B cell (primary cell): Measurements from ENCODE around the gene BNIP5. TPM values are rescaled to one million over a fixed set of nuclear protein-coding genes. Genes with fewer than 3 reads are reported as not detected.

ENCODE experiments used
- ATAC-seq: fragments of 200-7000 bp; cut with Tn5 transposase; one replicate; pipeline ENCODE4 v1.10.0; 2021; ENCODE audit warnings: low read depth, mild to moderate bottlenecking, moderate number of reproducible peaks, moderate library complexity
- CTCF ChIA-PET: fragments of 350-600 bp; sonication (Branson Sonifier 250); formaldehyde crosslinking; loops from one replicate; lab custom pipeline; 2021; ENCODE audit warnings: antibody characterized with exemption, inconsistent platforms; lab: Charles Lee
- POLR2A ChIA-PET: fragments of 350-600 bp; sonication (Branson Sonifier 250); formaldehyde crosslinking; loops from one replicate; lab custom pipeline; 2021; ENCODE audit warnings: antibody characterized with exemption; lab: Charles Lee
- DNase-seq: peaks from one replicate; pipeline ENCODE4 v3.0.0; 2013
- H2AFZ ChIP-seq: 2 replicates; pipeline ENCODE4 v1.6.1; 2012; ENCODE audit warnings: mild to moderate bottlenecking, low read depth, low read length; ENCODE audit not compliant: insufficient read depth, poor library complexity, severe bottlenecking
- H3K27ac ChIP-seq, 2 donors: 1 replicate in 1 of 2; 2 replicates in 1 of 2; pipeline ENCODE4 v1.5.1; 2012 to 2013; ENCODE audit warnings: low read length in 2 of 2, mild to moderate bottlenecking in 2 of 2, moderate library complexity in 1 of 2
- H3K27me3 ChIP-seq, 4 experiments: fragments of 200-600 bp in 1 of 4; sonication (generic) in 1 of 4; replicated peaks in 1 of 4; 1 replicate in 2 of 4; 2 replicates in 2 of 4; pipeline versions ENCODE4 v1.6.1 to v1.7.0; 2013 to 2016; ENCODE audit warnings: low read length in 3 of 4, mild to moderate bottlenecking in 2 of 4, mixed read lengths in 1 of 4, moderate library complexity in 1 of 4; ENCODE audit not compliant: insufficient read depth in 4 of 4, control insufficient read depth in 3 of 4; ENCODE audit errors: control extremely low read depth in 1 of 4
- H3K36me3 ChIP-seq, 2 experiments: replicated peaks in 1 of 2; 1 replicate in 1 of 2; 2 replicates in 1 of 2; pipeline versions ENCODE4 v1.6.1 to v1.7.1; 2013; ENCODE audit warnings: low read length in 1 of 2; ENCODE audit not compliant: insufficient read depth in 2 of 2, control insufficient read depth in 1 of 2; ENCODE audit errors: control extremely low read depth in 1 of 2, extremely low read depth in 1 of 2
- H3K4me1 ChIP-seq, 2 donors: fragments of 200-600 bp in 1 of 2; sonication (generic) in 1 of 2; 1 replicate in 1 of 2; 2 replicates in 1 of 2; pipeline versions ENCODE4 v1.5.1 to v1.6.1; 2013 to 2017; ENCODE audit warnings: low read length in 2 of 2; ENCODE audit not compliant: control insufficient read depth in 2 of 2, insufficient read depth in 2 of 2
- H3K4me2 ChIP-seq: replicated peaks from 2 replicates; pipeline ENCODE3; 2012; ENCODE audit warnings: mild to moderate bottlenecking, low read depth, low read length; ENCODE audit not compliant: poor library complexity, severe bottlenecking
- H3K4me3 ChIP-seq, 5 experiments: fragments of 200-600 bp in 1 of 5; sonication (generic) in 1 of 5; 1 replicate in 3 of 5; 2 replicates in 2 of 5; pipeline versions ENCODE4 v1.5.1 to v1.7.0; 2011 to 2016; ENCODE audit warnings: low read length in 4 of 5, mild to moderate bottlenecking in 4 of 5, low read depth in 2 of 5, control low read depth in 1 of 5, moderate library complexity in 1 of 5; ENCODE audit not compliant: insufficient read depth in 1 of 5; ENCODE audit errors: control extremely low read depth in 1 of 5, extremely low read depth in 1 of 5
- H3K79me2 ChIP-seq: fragments of 200-600 bp; sonication (generic); one replicate; pipeline ENCODE4 v1.6.0; 2016; ENCODE audit warnings: low read length; ENCODE audit not compliant: control insufficient read depth, insufficient read depth
- H3K9ac ChIP-seq: fragments of 200-600 bp; sonication (generic); 2 replicates; pipeline ENCODE4 v1.6.1; 2017; ENCODE audit warnings: mild to moderate bottlenecking, low read length, moderate library complexity
- H3K9me3 ChIP-seq, 3 donors: one replicate each; pipeline versions ENCODE4 v1.6.1 to v1.7.1; 2013; ENCODE audit warnings: low read length in 2 of 3; ENCODE audit not compliant: control insufficient read depth in 2 of 3, insufficient read depth in 1 of 3; ENCODE audit errors: control extremely low read depth in 1 of 3
- H4K20me1 ChIP-seq: 2 replicates; pipeline ENCODE4 v1.6.0; 2012; ENCODE audit warnings: mild to moderate bottlenecking, low read length; ENCODE audit not compliant: insufficient read depth, control insufficient read depth, poor library complexity, severe bottlenecking
- H3K27ac Mint-ChIP-seq: one replicate; pipeline ENCODE4 v1.8.0; 2021; ENCODE audit warnings: mixed read lengths
- H3K27me3 Mint-ChIP-seq: one replicate; pipeline ENCODE4 v1.8.0; 2021; ENCODE audit warnings: mixed read lengths
- H3K4me1 Mint-ChIP-seq: one replicate; pipeline ENCODE4 v1.8.0; 2021; ENCODE audit warnings: mixed read lengths
- H3K4me3 Mint-ChIP-seq: one replicate; pipeline ENCODE4 v1.8.0; 2021; ENCODE audit warnings: mixed read lengths
- H3K9me3 Mint-ChIP-seq: one replicate; pipeline ENCODE4 v1.8.0; 2022; ENCODE audit warnings: mixed read lengths; ENCODE audit not compliant: insufficient read depth
- EZH2 ChIP-seq: IDR thresholded peaks from 2 replicates; pipeline ENCODE4 v1.6.1; 2012; ENCODE audit warnings: borderline replicate concordance, low read depth, mild to moderate bottlenecking, moderate library complexity, low read length; ENCODE audit not compliant: insufficient read depth, poor library complexity, severe bottlenecking
- WGBS: methylation state at CpG from one replicate; pipeline ENCODE4 v1.1.5; 2013; ENCODE audit warnings: missing lambda C conversion rate; ENCODE audit not compliant: insufficient coverage; 5-methylcytosine and 5-hydroxymethylcytosine counted together
- intact Hi-C: fragments of 100-400 bp; cut with micrococcal nuclease; formaldehyde crosslinking; loops from one replicate; pipeline ENCODE4 v1.10.0; 2022
- polyA plus RNA-seq: library from polyadenylated mRNA; depleted of rRNA; stranded (reverse); fragments of >200 nt; gene quantifications from 2 replicates; pipeline ENCODE4 v1.2.3, GENCODE V29; 2012
- total RNA-seq, 2 donors: library from RNA; stranded (reverse); fragments of 120-200 nt in 1 of 2; gene quantifications; 1 replicate in 1 of 2; 2 replicates in 1 of 2; pipeline versions ENCODE4 v1.2.3 to v1.2.4, GENCODE V29; 2013 to 2022
- TF ChIP-seq, protein P1 (sequence below): fragments of 200-600 bp; IDR thresholded peaks from one replicate; pipeline ENCODE4 v1.8.0; 2022; ENCODE audit warnings: antibody characterized with exemption, mild to moderate bottlenecking

The BNIP5 gene
- total and polyA plus RNA-seq, 2 donors (not counting 1 experiment from before 2014, with no cell fraction given): 0.06 to 0.10 TPM

DNA sequence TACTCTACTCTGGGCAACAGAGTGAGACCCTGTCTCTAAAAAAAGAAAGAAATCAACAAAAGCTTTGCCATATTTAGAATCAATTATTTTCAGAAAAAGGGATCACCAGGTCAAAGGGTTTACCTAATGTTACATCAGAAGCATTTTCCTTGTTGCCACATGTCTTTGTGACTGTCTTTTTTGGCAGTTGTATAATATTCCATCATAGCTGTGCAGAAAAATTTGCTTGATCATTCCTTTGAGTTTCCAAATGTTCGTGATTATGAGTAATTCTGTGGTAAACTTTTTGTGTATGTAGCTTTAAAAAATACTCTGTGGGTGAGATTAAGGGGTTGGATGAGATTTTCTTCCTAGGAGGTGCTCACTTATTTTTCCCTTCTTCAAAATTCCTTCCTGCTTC, 40.4 kb downstream of the BNIP5 start:
- no peak overlapping the region for H3K4me3 ChIP-seq
- no peak overlapping the region for H3K4me2 ChIP-seq
- no peaks in the 10 kb centered on the region for H3K79me2 ChIP-seq
- H3K27me3 ChIP-seq: peaks cover 0 to 3% (median under 1%) of the 10 kb centered on the region in 4 experiments
- no peaks in the 10 kb centered on the region for H3K36me3 ChIP-seq
- POLR2A ChIA-PET: no interaction called here
- H3K4me1 ChIP-seq: no peaks in the 10 kb centered on the region
- DNase-seq (no peak), ATAC-seq (no peak)
- CTCF ChIA-PET: interaction anchor here (1.1 to 1.5 kb wide), 2 partner anchors 9 to 32 kb away, joined by 4 to 8 read pairs; no protein-coding TSS in a partner anchor
- H3K9ac ChIP-seq: no peak overlapping the region
- no peaks in the 10 kb centered on the region for H3K9me3 ChIP-seq
- Mint-ChIP-seq H3K9me3 (no peaks in the 10 kb centered on the region), H3K27me3 (peaks cover 24% of the 10 kb centered on the region), H3K4me3 (no peak overlapping the region), H3K4me1 (no peaks in the 10 kb centered on the region), H3K27ac (no peak overlapping the region)
- no peak overlapping the region for H3K27ac ChIP-seq
- TF ChIP-seq, protein P1, sequence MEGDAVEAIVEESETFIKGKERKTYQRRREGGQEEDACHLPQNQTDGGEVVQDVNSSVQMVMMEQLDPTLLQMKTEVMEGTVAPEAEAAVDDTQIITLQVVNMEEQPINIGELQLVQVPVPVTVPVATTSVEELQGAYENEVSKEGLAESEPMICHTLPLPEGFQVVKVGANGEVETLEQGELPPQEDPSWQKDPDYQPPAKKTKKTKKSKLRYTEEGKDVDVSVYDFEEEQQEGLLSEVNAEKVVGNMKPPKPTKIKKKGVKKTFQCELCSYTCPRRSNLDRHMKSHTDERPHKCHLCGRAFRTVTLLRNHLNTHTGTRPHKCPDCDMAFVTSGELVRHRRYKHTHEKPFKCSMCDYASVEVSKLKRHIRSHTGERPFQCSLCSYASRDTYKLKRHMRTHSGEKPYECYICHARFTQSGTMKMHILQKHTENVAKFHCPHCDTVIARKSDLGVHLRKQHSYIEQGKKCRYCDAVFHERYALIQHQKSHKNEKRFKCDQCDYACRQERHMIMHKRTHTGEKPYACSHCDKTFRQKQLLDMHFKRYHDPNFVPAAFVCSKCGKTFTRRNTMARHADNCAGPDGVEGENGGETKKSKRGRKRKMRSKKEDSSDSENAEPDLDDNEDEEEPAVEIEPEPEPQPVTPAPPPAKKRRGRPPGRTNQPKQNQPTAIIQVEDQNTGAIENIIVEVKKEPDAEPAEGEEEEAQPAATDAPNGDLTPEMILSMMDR: no peak
- no peak for TF ChIP-seq EZH2
- WGBS: no CpG with 5 or more reads among the region's 1 CpG
- intact Hi-C loops: no loop called here
- H2AFZ ChIP-seq: no peak overlapping the region
- H4K20me1 ChIP-seq: no peaks in the 10 kb centered on the region

DNA sequence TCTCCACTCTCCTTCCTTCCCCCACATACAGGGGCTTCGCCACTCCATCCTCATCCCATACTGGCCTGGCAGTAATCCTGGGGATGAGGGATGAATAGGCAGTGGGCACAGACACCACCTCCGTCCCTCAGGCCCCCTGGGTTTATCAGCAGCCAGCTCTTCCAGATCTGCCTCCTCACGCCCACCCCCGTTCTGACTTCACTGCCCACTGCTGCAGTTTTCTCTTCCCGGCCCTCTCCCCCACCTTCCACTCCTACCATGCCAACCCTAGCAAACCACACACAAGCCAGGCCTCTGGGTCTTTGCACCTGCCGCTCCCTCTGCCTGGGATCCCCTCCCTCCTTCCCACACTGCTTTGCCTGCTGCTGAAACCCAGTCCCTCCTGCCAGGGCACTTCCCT, 44.5 kb downstream of the BNIP5 start:
- WGBS: 83% methylated on average over 5 of the region's 6 CpGs
- no peak overlapping the region for H2AFZ ChIP-seq
- H3K4me2 ChIP-seq: no peak overlapping the region
- H3K4me1 ChIP-seq: no peaks in the 10 kb centered on the region
- intact Hi-C loops: no loop called here
- H3K4me1 Mint-ChIP-seq: no peaks in the 10 kb centered on the region
- no peak overlapping the region for H3K4me3 Mint-ChIP-seq
- no peaks in the 10 kb centered on the region for H3K79me2 ChIP-seq
- TF ChIP-seq, protein P1: no peak
- TF ChIP-seq EZH2: no peak
- H3K27ac ChIP-seq: no peak overlapping the region
- H3K27me3 ChIP-seq: peaks cover 0 to 10% (median 4%) of the 10 kb centered on the region in 4 experiments
- H4K20me1 ChIP-seq: no peaks in the 10 kb centered on the region
- H3K9me3 Mint-ChIP-seq: no peaks in the 10 kb centered on the region
- CTCF ChIA-PET: interaction anchor here (1.3 to 1.9 kb wide), 2 partner anchors 10 kb away, joined by 4 to 7 read pairs; no protein-coding TSS in a partner anchor
- H3K4me3 ChIP-seq: no peak overlapping the region
- H3K9me3 ChIP-seq: no peaks in the 10 kb centered on the region
- ATAC-seq: no peak
- H3K9ac ChIP-seq: no peak overlapping the region
- POLR2A ChIA-PET: no interaction called here
- H3K36me3 ChIP-seq: no peaks in the 10 kb centered on the region
- DNase-seq: no peak
- H3K27ac Mint-ChIP-seq: no peak overlapping the region
- peaks cover 27% of the 10 kb centered on the region for H3K27me3 Mint-ChIP-seq
